ENCODE data around the gene CCDC43.

DNA sequence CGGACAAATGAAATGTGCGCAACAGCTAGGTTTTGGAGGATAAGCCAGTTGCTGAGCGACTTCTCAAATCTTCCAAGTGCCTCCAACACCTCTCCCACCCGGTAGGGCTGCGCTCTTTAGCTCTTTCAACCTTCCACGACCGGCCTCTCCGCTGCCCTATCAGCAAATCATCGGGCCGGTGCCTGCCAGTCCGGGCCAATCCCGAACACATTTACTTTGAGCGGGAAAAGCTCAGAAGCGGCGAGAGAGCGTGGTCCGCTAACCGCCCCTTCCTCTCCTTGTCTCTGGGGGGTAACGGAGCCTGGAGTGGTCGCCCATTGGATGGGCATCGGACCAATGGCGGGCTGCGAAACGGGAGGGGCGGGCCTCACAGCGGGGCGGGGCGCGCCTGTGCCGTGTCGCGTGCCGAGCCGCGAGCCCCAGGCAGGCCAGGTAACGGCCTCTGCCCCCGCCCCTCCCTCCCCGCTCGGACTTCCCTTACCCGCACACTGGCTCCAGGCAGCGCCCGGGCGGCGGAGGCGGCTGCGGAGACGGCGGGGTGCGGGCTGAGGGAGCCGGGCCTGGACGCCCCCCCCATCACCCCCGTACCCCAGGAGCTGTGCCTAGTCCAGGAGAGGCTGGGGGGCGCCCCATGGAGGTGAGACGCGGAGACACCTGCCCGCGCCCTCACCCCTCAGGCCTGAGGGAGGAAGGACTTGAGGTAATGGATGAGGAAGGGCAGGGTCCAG is 33.4 kb downstream of the CCDC43 start, which contains the start of gene MEIOC:
- TF ChIP-seq, protein P1, sequence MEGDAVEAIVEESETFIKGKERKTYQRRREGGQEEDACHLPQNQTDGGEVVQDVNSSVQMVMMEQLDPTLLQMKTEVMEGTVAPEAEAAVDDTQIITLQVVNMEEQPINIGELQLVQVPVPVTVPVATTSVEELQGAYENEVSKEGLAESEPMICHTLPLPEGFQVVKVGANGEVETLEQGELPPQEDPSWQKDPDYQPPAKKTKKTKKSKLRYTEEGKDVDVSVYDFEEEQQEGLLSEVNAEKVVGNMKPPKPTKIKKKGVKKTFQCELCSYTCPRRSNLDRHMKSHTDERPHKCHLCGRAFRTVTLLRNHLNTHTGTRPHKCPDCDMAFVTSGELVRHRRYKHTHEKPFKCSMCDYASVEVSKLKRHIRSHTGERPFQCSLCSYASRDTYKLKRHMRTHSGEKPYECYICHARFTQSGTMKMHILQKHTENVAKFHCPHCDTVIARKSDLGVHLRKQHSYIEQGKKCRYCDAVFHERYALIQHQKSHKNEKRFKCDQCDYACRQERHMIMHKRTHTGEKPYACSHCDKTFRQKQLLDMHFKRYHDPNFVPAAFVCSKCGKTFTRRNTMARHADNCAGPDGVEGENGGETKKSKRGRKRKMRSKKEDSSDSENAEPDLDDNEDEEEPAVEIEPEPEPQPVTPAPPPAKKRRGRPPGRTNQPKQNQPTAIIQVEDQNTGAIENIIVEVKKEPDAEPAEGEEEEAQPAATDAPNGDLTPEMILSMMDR (IDR thresholded peaks at IDR 0.05), result no peak
- no peak for TF ChIP-seq POLR2A (IDR thresholded peaks at IDR 0.05)

Measured in heart left ventricle (tissue), 13 donors.